PC-9 (cell line): ENCODE measurements around the gene NOS1AP. TPM values are rescaled to one million over a fixed set of nuclear protein-coding genes. Genes with fewer than 3 reads are reported as not detected.

Source experiments
- BruUV-seq: library from RNA; stranded (reverse); fragments of 400-500 nt; replicated peaks from 2 replicates; lab custom pipeline; 2021; lab: Mats Ljungman, UMichigan
- CTCF ChIA-PET: fragments of 300-600 bp; sonication (Branson Sonifier 250); formaldehyde crosslinking; loops from one replicate; lab custom pipeline; 2022; ENCODE audit warnings: antibody characterized with exemption; lab: Charles Lee
- POLR2A ChIA-PET: fragments of 300-600 bp; sonication (Branson Sonifier 250); formaldehyde crosslinking; loops from one replicate; lab custom pipeline; 2022; ENCODE audit warnings: antibody characterized with exemption; ENCODE audit not compliant: unreplicated experiment; lab: Charles Lee
- DNase-seq, 2 experiments: peaks; one replicate each; pipeline versions ENCODE4 v3.0.0 to v3.0.0-alpha.2; 2015 to 2022; ENCODE audit warnings: mixed read lengths in 1 of 2
- H2AFZ ChIP-seq: fragments of 200-600 bp; sonication (generic); 2 replicates; pipeline ENCODE4 v1.8.1; 2017; ENCODE audit warnings: antibody characterized with exemption
- H3F3A ChIP-seq: fragments of 200-600 bp; sonication (generic); 2 replicates; pipeline ENCODE4 v1.8.1; 2017; ENCODE audit warnings: antibody characterized with exemption, mild to moderate bottlenecking, low read depth; ENCODE audit not compliant: insufficient read depth
- H3K27ac ChIP-seq: fragments of 200-600 bp; sonication (generic); 2 replicates; pipeline ENCODE4 v1.6.1; 2016; ENCODE audit warnings: mixed run types
- H3K27me3 ChIP-seq: fragments of 200-600 bp; sonication (generic); 2 replicates; pipeline ENCODE4 v1.6.1; 2016; ENCODE audit warnings: low read depth, mixed run types; ENCODE audit not compliant: insufficient read depth
- H3K36me3 ChIP-seq: fragments of 200-600 bp; sonication (generic); 2 replicates; pipeline ENCODE4 v1.6.1; 2016; ENCODE audit warnings: low read depth, mixed run types
- H3K4me1 ChIP-seq: fragments of 200-600 bp; sonication (generic); replicated peaks from 2 replicates; pipeline ENCODE4 v1.6.1; 2016; ENCODE audit warnings: mixed run types; ENCODE audit not compliant: insufficient read depth
- H3K4me2 ChIP-seq: fragments of 200-600 bp; sonication (generic); 2 replicates; pipeline ENCODE4 v1.6.1; 2017; ENCODE audit warnings: mixed run types
- H3K4me3 ChIP-seq: fragments of 200-600 bp; sonication (generic); 2 replicates; pipeline ENCODE4 v1.6.1; 2016; ENCODE audit warnings: mixed run types
- H3K79me2 ChIP-seq: fragments of 200-600 bp; sonication (generic); 2 replicates; pipeline ENCODE4 v1.6.1; 2017; ENCODE audit warnings: low read depth, mixed run types
- H3K9me2 ChIP-seq: fragments of 200-600 bp; sonication (generic); 2 replicates; pipeline ENCODE4 v1.8.1; 2017; ENCODE audit warnings: mild to moderate bottlenecking; ENCODE audit not compliant: insufficient read depth
- H3K9me3 ChIP-seq: fragments of 200-600 bp; sonication (generic); 2 replicates; pipeline ENCODE4 v1.8.1; 2016; ENCODE audit warnings: low read depth; ENCODE audit not compliant: insufficient read depth
- H4K20me1 ChIP-seq: fragments of 200-600 bp; sonication (generic); 2 replicates; pipeline ENCODE4 v1.8.1; 2017; ENCODE audit not compliant: insufficient read depth
- EZH2 ChIP-seq: fragments of 200-600 bp; sonication (generic); IDR thresholded peaks from 2 replicates; pipeline ENCODE4 v1.8.0; 2017; ENCODE audit warnings: antibody characterized with exemption, low read depth
- intact Hi-C: fragments of 100-400 bp; cut with micrococcal nuclease; formaldehyde crosslinking; loops from one replicate; pipeline ENCODE4 v1.10.0; 2022; ENCODE audit not compliant: unreplicated experiment
- total RNA-seq: library from RNA; stranded (reverse); gene quantifications from 2 replicates; pipeline ENCODE4 v1.2.3, GENCODE V29; 2021
- TF ChIP-seq, protein P1 (sequence below): fragments of 200-600 bp; sonication (generic); conservative IDR thresholded peaks from 2 replicates; pipeline ENCODE4 v1.6.1; 2017; ENCODE audit warnings: mixed run types, antibody characterized with exemption, mild to moderate bottlenecking, moderate library complexity

The NOS1AP gene
- total RNA-seq, 1 experiment from 2014 or later = 9.9 TPM

- H3K27me3 ChIP-seq = no peaks in the 10 kb centered on the region
- peaks cover 57% of the 10 kb centered on the region for H3K79me2 ChIP-seq
- intact Hi-C loops = no loop called here
- H4K20me1 ChIP-seq = peaks cover 16% of the 10 kb centered on the region; the same call in 1 of the 2 replicates
- H3K4me3 ChIP-seq = no peak overlapping the region
- BruUV-seq = no TSS peak
- CTCF ChIA-PET = no interaction called here
- no peaks in the 10 kb centered on the region for H3K36me3 ChIP-seq
- H3K4me2 ChIP-seq = no peak overlapping the region
- H2AFZ ChIP-seq = no peak overlapping the region
- TF ChIP-seq EZH2 = no peak
- TF ChIP-seq, protein P1, sequence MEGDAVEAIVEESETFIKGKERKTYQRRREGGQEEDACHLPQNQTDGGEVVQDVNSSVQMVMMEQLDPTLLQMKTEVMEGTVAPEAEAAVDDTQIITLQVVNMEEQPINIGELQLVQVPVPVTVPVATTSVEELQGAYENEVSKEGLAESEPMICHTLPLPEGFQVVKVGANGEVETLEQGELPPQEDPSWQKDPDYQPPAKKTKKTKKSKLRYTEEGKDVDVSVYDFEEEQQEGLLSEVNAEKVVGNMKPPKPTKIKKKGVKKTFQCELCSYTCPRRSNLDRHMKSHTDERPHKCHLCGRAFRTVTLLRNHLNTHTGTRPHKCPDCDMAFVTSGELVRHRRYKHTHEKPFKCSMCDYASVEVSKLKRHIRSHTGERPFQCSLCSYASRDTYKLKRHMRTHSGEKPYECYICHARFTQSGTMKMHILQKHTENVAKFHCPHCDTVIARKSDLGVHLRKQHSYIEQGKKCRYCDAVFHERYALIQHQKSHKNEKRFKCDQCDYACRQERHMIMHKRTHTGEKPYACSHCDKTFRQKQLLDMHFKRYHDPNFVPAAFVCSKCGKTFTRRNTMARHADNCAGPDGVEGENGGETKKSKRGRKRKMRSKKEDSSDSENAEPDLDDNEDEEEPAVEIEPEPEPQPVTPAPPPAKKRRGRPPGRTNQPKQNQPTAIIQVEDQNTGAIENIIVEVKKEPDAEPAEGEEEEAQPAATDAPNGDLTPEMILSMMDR = no peak
- no peaks in the 10 kb centered on the region for H3K9me3 ChIP-seq
- no peaks in the 10 kb centered on the region for H3K4me1 ChIP-seq
- DNase-seq = no peak
- H3K27ac ChIP-seq = no peak overlapping the region
- POLR2A ChIA-PET = no interaction called here
- no peaks in the 10 kb centered on the region for H3F3A ChIP-seq
- H3K9me2 ChIP-seq = no peaks in the 10 kb centered on the region
Measured at GRCh38 chr1:162236618-162237017, 167.1 kb downstream of the NOS1AP start.

DNA sequence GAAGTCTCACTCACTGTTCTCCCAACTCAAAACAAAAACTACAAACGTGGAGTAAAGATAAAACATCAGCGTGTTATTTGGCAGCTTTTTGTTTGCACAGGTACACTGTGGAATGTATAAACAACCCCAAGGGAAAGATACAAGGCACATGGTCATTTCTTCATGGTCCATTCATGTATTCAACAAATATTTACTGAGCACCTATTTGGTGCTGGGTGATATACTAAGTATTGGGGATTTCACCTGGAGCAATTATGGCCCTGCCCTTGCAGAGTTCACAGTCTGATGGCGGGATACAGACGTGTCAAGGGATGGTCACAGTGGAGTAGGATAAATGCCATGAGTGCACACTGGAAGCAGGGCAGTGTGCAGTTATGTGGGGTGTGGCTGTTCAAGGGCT, 171.1 kb downstream of the NOS1AP start:
- no peaks in the 10 kb centered on the region for H3K9me3 ChIP-seq
- peaks cover 12% of the 10 kb centered on the region; the same call in 1 of the 2 replicates for H4K20me1 ChIP-seq
- H3K27me3 ChIP-seq = no peaks in the 10 kb centered on the region
- ChIA-PET CTCF (no interaction called here), POLR2A (no interaction called here)
- BruUV-seq = no TSS peak
- H3F3A ChIP-seq = no peaks in the 10 kb centered on the region
- H2AFZ ChIP-seq = no peak overlapping the region
- no peaks in the 10 kb centered on the region for H3K36me3 ChIP-seq
- DNase-seq = no peak
- H3K4me3 ChIP-seq = no peak overlapping the region
- no peak for TF ChIP-seq EZH2
- TF ChIP-seq, protein P1 = no peak
- no peaks in the 10 kb centered on the region for H3K9me2 ChIP-seq
- H3K27ac ChIP-seq = no peak overlapping the region
- intact Hi-C loops = no loop called here
- H3K4me2 ChIP-seq = no peak overlapping the region
- H3K4me1 ChIP-seq = no peaks in the 10 kb centered on the region
- H3K79me2 ChIP-seq = peaks cover 72% of the 10 kb centered on the region

DNA sequence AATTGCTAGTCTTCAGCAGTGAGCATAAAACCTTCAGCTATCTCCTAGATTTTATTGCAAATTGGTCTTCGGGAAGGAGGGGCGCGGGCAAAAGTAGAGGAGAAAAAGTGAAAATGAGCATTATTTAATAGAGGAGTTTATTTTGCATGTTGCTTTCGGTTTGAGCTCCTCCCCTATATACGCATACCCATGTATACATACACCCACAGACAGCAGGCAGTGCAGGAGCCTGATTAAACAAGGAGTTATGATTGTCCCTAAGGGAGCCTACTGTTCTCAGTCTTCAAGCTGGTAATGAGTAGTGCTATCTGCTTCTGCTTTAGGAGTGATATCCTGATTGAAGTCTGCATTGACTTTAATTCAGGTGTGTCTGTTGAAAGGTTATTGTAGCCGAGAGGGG, 173.3 kb downstream of the NOS1AP start:
- H4K20me1 ChIP-seq = peaks cover 10% of the 10 kb centered on the region; the same call in 1 of the 2 replicates
- no peak overlapping the region for H3K4me3 ChIP-seq
- H3K79me2 ChIP-seq = peaks cover 63% of the 10 kb centered on the region
- H3K4me2 ChIP-seq = no peak overlapping the region
- 0 out of 2 replicates have a peak, but pooled peaks cover 7% of the 10 kb centered on the region for H3K9me2 ChIP-seq
- H3K27me3 ChIP-seq = no peaks in the 10 kb centered on the region
- no peak overlapping the region for H3K27ac ChIP-seq
- intact Hi-C loops = no loop called here
- no peaks in the 10 kb centered on the region for H3K4me1 ChIP-seq
- no TSS peak for BruUV-seq
- TF ChIP-seq, protein P1 = no peak
- TF ChIP-seq EZH2 = no peak
- no peak overlapping the region for H2AFZ ChIP-seq
- POLR2A ChIA-PET = no interaction called here
- CTCF ChIA-PET = no interaction called here
- H3K36me3 ChIP-seq = no peaks in the 10 kb centered on the region
- H3F3A ChIP-seq = no peaks in the 10 kb centered on the region
- no peak for DNase-seq
- no peaks in the 10 kb centered on the region for H3K9me3 ChIP-seq
